HG02840 (cell line): ENCODE results near the gene CORO1A.
A peak's percentile ranks its signal among the peaks of the same experiment; 100 is the strongest.
"Not testable (repeated sequence)": the region's sequence is repeated elsewhere in the genome, so short reads cannot be mapped to it uniquely, and the experiment has no call there.

Experiments used
- ATAC-seq: cut with Tn5 transposase; IDR thresholded peaks from one replicate; pipeline ENCODE4 v1.9.1; 2021; ENCODE audit warnings: mild to moderate bottlenecking, moderate library complexity, moderate number of reproducible peaks; ENCODE audit not compliant: unreplicated experiment, low FRiP score

CORO1A gene

DNA sequence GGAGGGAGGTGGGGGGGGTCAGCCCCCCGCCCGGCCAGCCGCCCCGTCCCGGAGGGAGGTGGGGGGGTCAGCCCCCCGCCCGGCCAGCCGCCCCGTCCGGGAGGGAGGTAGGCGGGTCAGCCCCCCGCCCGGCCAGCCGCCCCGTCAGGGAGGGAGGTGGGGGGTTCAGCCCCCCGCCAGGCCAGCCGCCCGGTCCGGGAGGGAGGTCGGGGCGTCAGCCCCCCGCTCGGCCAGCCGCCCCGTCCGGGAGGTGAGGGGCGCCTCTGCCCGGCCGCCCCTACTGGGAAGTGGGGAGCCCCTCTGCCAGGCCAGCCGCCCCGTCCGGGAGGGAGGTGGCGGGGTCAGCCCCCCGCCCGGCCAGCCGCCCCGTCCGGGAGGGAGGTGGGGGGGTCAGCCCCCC is 14.0 kb upstream of the CORO1A start:
- ATAC-seq: not testable (repeated sequence)

DNA sequence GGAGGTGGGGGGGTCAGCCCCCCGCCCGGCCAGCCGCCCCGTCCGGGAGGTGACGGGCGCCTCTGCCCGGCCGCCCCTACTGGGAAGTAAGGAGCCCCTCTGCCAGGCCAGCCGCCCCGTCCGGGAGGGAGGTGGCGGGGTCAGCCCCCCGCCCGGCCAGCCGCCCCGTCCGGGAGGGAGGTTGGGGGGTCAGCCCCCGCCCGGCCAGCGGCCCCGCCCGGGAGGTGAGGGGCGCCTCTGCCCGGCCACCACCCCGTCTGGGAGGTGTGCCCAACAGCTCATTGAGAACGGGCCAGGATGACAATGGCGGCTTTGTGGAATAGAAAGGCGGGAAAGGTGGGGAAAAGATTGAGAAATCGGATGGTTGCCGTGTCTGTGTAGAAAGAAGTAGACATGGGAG is 13.3 kb upstream of the CORO1A start:
- not testable (repeated sequence) for ATAC-seq

DNA sequence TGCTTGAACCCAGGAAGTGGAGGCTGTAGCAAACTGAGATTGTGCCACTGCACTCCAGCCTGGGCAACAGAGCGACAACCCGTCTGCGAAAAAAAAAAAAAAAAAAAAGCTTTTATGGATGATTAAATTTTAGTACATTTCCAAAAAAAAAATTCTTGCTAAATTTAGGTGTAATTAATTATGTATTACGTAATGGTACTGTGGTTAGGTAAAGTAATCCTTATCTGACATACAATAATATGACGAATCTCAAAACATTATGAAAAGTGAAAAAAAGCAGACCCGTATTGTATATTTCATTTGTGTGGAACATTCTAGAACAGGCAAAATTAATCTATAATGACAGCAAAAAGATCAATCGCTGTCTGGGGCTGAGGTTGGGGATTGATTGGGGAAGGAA is 10.3 kb upstream of the CORO1A start:
- no peak for ATAC-seq

DNA sequence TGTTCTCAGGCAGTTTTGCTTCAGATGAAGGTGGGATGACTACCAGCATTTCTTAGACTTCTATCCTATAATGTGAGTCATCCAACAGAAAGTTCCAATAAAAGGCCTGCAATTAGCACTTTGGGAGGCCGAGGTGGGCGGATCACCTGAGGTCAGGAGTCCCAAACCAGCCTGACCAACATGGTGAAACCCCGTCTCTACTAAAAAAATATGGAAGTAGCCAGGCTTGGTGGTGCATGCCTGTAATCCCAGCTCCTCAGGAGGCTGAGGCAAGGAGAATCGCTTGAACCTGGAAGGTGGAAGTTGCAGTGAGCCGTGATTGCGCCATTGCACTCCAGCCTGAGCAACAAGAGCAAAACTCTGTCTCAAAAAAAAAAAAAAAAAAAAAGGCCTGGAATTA is 6.5 kb upstream of the CORO1A start:
- ATAC-seq: not testable (repeated sequence)

DNA sequence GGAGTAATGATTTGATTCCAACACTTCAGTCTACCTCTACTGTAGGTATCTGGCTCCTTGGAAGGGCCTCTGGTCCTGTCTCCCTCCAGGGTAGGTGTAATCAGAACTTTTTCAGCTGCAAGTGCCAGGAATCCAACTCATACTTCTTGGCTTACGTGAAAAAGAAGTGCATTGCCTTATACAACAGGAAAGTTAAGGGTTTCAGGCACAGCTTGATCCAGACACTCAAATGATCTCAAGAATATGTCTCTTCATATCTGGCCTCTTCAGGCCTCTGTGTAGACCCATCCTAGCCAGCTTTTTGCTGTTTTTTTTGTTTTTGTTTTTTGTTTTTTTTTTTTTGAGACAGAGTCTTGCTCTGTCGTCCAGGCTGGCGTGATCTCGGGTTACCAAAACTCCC is 4.2 kb upstream of the CORO1A start:
- ATAC-seq: no peak

DNA sequence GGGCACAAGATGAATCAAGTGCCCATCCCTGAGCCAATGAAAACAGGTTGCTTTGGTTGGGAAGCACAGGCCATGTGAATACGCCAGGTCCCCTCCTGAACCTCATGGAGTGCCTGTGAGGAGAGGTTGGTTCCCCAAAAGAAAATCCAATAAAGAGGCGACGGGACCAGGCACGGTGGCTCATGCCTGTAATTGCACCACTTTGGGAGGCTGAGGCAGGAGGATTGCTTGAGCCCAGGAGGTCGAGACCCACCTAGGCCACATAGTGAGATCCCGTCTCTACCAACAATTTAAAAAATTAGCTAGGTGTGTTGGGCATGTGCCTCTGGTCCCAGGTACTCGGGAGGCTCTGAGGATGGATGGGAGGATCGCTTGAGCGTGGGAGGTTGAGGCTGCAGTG is 3.5 kb upstream of the CORO1A start:
- ATAC-seq: no peak

DNA sequence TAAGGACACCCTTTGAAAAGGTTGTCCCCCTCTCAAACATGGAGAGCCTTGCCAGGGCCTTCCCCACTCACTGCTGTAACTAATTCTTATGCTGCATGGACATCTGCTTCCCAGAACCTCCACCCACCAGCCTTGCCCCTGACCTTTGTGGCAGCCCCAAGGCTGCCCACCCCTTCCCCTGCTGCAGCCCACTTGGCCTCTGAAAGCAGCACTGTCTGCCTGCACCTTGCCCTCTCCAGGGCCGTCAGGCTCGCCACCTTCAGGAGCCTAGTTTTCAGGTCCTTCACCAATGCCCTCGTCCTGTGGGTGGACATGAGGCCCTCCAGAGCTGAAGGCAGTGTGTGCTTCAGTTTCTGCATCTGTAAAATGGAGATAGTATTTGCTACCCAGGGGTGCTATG is 2.7 kb upstream of the CORO1A start:
- no peak for ATAC-seq

DNA sequence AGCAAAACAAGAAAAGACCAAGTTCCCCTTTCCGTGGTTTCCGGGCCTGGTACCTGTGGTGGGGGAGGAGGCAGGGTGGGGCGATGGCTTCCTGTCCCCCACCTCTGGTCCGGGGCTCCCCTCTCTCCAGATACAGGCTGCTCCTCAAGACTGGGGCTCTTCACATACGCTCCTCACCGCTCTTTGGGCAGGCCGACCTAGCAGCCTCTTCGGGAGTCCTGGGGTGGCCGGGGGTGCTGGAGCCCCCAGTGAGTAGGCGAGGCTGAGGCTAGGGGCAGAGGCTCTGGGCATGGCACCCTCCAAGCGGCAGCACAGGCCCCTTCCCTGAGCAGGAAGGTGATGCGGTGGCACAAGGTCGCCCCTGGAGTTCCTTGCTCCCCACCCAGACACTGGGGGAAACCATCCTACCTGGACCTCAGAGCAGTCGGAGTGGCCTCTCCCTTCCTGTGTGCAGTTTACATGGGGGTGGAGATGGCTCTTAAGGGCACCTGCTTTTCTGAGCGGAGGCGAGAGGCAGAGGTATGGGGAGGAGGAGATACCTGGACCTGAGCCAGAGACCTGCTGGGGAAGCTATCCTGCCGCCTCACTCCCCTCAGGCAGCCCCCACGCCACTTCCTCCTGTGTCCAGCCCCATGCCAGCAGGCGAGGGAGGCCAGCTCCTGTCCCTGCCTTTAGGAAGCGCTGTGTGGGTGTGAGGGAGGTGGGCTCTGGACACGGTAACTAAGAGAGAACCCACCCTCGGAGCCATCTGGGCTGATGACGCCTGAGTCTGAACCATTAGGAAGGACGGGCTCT is 891 bp downstream of the CORO1A start:
- ATAC-seq: peak; percentile 36

DNA sequence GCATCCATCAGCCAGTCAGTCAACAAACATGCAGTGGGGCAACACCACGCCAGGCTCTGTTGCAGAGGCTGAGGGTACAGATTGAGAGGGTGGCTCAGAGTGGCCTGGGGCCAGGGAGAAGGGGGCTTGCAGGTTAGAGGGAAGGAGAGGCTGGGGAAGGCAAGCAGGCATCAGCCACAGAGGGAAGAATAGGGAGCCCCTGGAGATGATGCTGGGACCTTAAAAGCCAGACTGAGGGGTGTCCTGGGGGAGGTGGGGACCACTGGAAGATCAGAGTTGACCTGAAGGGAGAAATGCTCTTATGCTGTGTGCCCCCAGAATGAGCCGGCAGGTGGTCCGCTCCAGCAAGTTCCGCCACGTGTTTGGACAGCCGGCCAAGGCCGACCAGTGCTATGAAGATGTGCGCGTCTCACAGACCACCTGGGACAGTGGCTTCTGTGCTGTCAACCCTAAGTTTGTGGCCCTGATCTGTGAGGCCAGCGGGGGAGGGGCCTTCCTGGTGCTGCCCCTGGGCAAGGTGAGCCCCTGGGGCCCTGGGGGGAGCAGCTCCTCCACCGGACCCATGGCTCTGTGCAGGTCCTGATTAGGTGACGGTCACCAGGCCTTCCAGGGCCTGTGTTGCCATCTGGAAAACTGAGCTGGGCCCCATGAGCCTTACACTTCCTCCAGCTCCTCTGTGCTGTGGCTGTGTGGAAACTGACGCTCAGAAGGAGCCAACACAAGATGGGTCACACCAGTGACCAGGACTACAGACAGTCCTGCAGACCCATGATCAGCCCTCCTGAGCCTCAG is 1.7 kb downstream of the CORO1A start:
- ATAC-seq: no peak

DNA sequence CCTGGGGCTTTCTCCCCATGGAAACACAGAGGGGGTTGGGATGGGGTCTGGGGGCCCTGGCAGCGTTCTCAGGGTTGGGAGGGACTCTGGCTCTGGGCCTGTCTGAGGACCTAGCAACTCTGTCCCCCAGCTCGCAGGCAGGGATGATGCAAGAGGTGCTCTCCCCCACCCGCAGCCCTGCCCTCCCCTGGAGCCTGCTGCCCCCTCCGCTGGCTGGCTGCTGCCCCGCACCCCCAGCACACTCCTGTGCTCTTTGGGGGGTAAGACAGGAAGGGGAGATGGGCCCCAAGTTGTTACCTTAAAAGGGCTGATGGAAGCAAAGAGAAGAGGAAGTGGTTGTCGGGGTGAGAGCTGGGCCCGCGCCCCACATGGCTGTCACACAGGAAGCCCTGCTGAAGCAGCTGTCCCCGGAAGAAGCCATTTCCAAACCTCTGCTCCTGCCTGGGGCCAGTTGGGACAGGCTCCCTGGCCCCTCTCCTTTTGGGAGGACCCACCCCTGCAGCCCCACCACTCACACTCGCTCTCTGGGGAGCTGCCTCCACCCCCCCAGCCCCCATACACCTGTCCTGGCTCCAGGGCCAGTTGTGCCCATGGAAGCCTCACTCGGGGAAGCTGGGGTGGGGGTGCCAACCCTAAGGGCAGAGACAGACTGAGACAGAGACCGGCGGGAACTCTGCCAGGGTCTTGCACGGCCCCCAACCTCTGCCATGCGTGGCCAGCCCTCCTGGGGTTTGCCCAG is 2.5 kb downstream of the CORO1A start:
- ATAC-seq: peak; percentile 37

DNA sequence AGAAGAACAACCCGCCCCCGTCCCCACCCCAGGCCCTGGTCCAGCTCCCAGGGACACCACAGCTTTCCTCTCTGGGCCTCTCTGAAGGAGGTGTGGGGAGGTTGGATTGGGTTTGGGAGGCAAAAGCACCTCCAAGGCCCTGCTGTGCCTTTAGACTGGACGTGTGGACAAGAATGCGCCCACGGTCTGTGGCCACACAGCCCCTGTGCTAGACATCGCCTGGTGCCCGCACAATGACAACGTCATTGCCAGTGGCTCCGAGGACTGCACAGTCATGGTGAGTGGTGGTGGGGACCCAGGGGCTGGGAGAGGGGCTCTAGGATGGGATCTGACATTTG is 3.0 kb downstream of the CORO1A start:
- no peak for ATAC-seq

DNA sequence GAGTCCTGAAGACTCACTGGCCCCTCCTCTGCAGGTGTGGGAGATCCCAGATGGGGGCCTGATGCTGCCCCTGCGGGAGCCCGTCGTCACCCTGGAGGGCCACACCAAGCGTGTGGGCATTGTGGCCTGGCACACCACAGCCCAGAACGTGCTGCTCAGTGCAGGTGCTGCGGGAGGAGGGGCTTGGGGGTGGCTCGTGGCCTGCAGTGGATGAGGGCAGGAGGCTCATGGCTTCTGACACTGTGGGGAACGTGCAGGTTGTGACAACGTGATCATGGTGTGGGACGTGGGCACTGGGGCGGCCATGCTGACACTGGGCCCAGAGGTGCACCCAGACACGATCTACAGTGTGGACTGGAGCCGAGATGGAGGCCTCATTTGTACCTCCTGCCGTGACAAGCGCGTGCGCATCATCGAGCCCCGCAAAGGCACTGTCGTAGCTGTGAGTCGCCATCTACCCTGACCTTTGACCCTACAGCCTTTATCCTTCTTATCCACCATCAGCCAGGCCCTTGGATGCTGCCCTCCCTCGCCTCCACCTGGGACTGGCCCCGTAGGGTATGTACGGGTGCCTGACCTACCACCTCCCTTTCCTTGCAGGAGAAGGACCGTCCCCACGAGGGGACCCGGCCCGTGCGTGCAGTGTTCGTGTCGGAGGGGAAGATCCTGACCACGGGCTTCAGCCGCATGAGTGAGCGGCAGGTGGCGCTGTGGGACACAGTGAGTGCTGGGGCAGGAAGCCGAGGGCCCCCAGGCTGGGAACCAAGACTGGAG is 3.6 kb downstream of the CORO1A start:
- no peak for ATAC-seq

DNA sequence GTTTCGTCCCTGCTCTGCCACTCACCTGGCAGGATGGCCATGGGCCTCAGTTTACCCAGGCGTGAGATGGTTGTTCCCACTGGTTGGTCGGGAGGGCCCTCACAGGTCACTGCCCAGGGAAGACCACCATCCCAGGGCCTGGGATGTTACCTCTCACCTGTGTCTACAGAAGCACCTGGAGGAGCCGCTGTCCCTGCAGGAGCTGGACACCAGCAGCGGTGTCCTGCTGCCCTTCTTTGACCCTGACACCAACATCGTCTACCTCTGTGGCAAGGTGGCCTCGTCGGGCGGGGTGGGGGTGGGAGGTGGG is 4.1 kb downstream of the CORO1A start:
- no peak for ATAC-seq

DNA sequence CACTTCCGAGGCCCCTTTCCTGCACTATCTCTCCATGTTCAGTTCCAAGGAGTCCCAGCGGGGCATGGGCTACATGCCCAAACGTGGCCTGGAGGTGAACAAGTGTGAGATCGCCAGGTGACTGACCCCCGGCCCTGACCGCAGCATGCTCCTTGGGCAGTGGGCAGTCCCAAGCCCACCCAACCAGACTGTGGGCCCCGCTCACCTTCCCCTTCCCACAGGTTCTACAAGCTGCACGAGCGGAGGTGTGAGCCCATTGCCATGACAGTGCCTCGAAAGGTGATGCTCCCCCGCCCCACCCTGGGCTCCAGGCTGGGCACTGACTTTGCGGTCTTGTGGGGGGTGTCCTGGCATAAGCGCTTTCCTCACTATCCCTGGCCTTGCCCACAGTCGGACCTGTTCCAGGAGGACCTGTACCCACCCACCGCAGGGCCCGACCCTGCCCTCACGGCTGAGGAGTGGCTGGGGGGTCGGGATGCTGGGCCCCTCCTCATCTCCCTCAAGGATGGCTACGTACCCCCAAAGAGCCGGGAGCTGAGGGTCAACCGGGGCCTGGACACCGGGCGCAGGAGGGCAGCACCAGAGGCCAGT is 4.7 kb downstream of the CORO1A start:
- ATAC-seq: no peak

DNA sequence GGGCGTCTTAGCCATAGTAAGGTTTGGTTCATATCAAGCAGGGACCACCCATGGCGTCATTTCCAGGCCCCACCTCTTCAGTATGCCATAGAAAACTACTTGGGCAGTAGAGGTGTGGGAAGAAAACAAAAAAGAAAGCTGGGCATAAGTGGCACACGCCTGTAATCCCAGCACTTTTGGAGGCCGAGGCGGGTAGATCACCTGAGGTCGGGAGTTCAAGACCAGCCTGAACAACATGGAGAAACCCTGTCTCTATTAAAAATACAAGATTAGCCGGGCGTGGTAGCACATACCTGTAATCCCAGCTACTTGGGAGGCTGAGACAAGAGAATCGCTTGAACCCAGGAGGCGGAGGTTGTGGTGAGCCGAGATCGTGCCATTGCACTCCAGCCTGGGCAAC is 7.8 kb downstream of the CORO1A start:
- not testable (repeated sequence) for ATAC-seq

DNA sequence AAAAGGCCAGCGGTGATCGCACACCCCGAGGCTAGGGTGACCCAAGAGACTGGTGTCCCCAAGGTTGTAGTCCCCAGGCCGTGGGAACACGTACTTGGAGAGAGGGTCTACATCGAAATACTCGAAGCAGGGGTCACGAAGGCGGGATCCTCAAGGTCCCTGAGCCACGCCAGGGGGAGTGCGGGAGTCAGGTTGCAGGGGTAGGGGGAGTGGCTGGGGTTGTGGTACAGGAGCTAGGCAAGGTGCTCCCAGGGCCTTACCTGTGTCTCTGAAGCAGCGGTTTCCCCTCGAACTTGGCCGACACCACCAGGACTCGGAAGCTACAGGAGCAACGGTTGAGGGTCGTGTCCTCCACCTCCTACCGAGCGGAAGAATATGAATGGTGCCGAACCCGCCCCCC is 9.7 kb downstream of the CORO1A start:
- ATAC-seq: peak; percentile 1

DNA sequence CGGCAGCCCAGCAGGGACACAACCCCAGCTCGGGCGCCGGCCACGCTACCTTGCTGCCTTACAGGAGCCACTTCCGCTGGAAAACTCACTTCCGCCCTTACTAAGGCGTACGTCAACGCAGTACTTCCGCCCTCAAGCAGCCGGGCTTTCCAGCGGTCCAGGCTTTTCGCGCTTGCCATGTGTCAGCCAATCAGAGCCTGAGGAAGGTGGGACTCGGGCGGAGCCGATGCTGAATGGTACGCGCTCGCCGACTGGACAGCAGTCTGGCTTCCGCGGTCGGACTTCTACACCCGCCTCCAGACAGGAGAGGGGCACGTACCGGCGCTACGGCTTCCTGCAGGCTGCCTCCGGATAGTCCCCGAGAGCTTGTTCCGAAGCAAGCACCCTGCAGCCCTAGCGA is 10.2 kb downstream of the CORO1A start, which contains the start of the genes BOLA2B and SLX1A:
Gene BOLA2B (minus strand): TSS at position 52 of the 400 bp plus-strand sequence. CDS start 71 bp downstream, outside the sequence.
Gene SLX1A (plus strand): TSS at position 261 of the 400 bp plus-strand sequence. CDS start 210 bp downstream, outside the sequence.
- ATAC-seq: peak; percentile 90

DNA sequence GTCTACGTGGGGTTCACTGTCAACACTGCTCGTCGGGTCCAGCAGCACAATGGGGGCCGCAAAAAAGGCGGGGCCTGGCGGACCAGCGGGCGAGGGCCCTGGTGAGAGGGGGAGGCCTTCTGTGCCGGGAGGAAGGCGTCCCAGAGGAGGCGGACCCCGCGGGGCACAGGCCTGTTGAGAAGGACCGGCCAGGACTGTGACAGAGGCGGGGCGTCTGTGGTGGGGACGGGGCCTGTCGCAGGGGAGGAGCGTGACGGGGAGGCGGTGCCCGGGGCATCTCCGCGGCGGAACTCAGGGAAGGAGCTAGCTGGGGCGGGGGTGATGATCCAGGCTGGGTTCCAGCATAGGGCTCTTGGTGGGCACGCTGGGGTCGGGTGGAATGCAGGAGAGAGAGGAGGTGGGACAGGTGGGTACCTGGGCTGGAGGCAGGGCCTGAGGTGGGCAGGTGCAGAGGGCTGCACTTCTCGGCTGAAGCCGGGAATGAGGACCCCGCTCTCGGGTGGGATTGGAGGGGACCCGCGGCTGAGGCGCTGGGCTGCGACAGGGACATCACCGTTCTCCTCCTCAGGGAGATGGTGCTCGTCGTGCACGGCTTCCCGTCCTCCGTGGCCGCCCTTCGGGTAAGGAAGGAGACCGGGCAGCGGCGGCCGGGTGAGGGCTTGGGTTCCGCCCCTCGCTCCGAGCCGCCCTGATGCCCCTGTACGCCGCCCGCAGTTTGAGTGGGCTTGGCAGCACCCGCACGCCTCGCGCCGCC is 10.9 kb downstream of the CORO1A start:
- peak; percentile 49 for ATAC-seq

DNA sequence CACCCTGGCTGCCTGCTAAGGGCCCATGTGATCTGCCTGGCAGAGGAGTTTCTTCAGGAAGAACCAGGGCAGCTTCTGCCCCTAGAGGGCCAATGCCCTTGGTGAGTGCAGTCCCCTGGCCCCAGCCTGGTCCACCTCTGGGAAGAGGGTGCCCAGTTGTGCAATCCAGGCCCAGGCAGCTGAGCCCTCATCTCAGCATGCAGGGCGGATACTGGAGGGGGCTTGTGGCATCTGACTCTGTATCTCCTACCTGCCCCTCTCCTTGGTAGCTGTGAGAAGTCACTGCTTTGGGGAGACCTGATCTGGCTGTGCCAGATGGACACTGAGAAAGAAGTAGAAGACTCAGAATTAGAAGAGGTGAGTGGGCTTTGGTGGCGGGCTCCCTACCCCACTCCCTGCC is 13.6 kb downstream of the CORO1A start:
- not testable (repeated sequence) for ATAC-seq
